Loucy (cell line): ENCODE measurements around the gene DNAH6.
A peak's percentile ranks its signal among the peaks of the same experiment; 100 is the strongest.

ENCODE experiments used
- EZH2phosphoT487 ChIP-seq: fragments of 200-600 bp; IDR thresholded peaks from 2 replicates; pipeline ENCODE4 v1.6.1; 2018; ENCODE audit warnings: antibody characterized with exemption, mild to moderate bottlenecking, moderate library complexity, borderline replicate concordance
- TF ChIP-seq, protein P1 (sequence below): fragments of 200-600 bp; sonication (generic); conservative IDR thresholded peaks from 2 replicates; pipeline ENCODE4 v1.5.1; 2014; ENCODE audit warnings: mild to moderate bottlenecking, antibody characterized with exemption, low read length

- TF ChIP-seq, protein P1, sequence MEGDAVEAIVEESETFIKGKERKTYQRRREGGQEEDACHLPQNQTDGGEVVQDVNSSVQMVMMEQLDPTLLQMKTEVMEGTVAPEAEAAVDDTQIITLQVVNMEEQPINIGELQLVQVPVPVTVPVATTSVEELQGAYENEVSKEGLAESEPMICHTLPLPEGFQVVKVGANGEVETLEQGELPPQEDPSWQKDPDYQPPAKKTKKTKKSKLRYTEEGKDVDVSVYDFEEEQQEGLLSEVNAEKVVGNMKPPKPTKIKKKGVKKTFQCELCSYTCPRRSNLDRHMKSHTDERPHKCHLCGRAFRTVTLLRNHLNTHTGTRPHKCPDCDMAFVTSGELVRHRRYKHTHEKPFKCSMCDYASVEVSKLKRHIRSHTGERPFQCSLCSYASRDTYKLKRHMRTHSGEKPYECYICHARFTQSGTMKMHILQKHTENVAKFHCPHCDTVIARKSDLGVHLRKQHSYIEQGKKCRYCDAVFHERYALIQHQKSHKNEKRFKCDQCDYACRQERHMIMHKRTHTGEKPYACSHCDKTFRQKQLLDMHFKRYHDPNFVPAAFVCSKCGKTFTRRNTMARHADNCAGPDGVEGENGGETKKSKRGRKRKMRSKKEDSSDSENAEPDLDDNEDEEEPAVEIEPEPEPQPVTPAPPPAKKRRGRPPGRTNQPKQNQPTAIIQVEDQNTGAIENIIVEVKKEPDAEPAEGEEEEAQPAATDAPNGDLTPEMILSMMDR, result no peak
- peak; percentile 39; the same call in 1 of the 2 replicates for TF ChIP-seq EZH2phosphoT487
Measured at GRCh38 chr2:84846041-84846663, 329.9 kb downstream of the DNAH6 start.
